GM19193 (cell line): ENCODE data around the gene RIPOR3.

Experiments used
- POLR2A ChIP-seq: IDR thresholded peaks from 4 replicates; pipeline ENCODE4 v1.6.1; 2011; ENCODE audit not compliant: insufficient read depth, insufficient read length; ENCODE audit errors: extremely low read depth

RIPOR3 gene

GRCh38 chr20:50678169-50678898, 13.0 kb downstream of the RIPOR3 start:
- TF ChIP-seq POLR2A = no peak

GRCh38 chr20:50676858-50677257, 14.5 kb downstream of the RIPOR3 start:
- TF ChIP-seq POLR2A = no peak

- no peak for TF ChIP-seq POLR2A
These were observed 15.5 kb downstream of the RIPOR3 start for GRCh38 chr20:50675671-50676376.

- no peak for TF ChIP-seq POLR2A
These were observed 17.1 kb downstream of the RIPOR3 start for GRCh38 chr20:50674138-50674825.

GRCh38 chr20:50673466-50674137, 17.7 kb downstream of the RIPOR3 start:
- TF ChIP-seq POLR2A = no peak

GRCh38 chr20:50673146-50673465, 18.2 kb downstream of the RIPOR3 start:
- no peak for TF ChIP-seq POLR2A

- no peak for TF ChIP-seq POLR2A
These were observed 18.8 kb downstream of the RIPOR3 start for GRCh38 chr20:50672400-50673145.

- no peak for TF ChIP-seq POLR2A
These were observed 19.7 kb downstream of the RIPOR3 start for GRCh38 chr20:50671626-50672025.

GRCh38 chr20:50670126-50670862, 21.0 kb downstream of the RIPOR3 start:
- TF ChIP-seq POLR2A = no peak

GRCh38 chr20:50668798-50669197, 22.5 kb downstream of the RIPOR3 start:
- no peak for TF ChIP-seq POLR2A

GRCh38 chr20:50668326-50668725, 23.0 kb downstream of the RIPOR3 start:
- TF ChIP-seq POLR2A = no peak

- TF ChIP-seq POLR2A = no peak
These were observed 24.5 kb downstream of the RIPOR3 start for GRCh38 chr20:50666709-50667298.

- no peak for TF ChIP-seq POLR2A
These were observed 27.1 kb downstream of the RIPOR3 start for GRCh38 chr20:50664254-50664653.

GRCh38 chr20:50663095-50663821, 28.1 kb downstream of the RIPOR3 start:
- TF ChIP-seq POLR2A = no peak
